GDM1 (cell line): ENCODE data around the gene EIF5A2.
"Not testable (repeated sequence)": the region's sequence is repeated elsewhere in the genome, so short reads cannot be mapped to it uniquely, and the experiment has no call there.

ENCODE experiments used
- DNase-seq: peaks from one replicate; lab custom pipeline; 2025; lab: John Stamatoyannopoulos, UW

Gene EIF5A2

DNA sequence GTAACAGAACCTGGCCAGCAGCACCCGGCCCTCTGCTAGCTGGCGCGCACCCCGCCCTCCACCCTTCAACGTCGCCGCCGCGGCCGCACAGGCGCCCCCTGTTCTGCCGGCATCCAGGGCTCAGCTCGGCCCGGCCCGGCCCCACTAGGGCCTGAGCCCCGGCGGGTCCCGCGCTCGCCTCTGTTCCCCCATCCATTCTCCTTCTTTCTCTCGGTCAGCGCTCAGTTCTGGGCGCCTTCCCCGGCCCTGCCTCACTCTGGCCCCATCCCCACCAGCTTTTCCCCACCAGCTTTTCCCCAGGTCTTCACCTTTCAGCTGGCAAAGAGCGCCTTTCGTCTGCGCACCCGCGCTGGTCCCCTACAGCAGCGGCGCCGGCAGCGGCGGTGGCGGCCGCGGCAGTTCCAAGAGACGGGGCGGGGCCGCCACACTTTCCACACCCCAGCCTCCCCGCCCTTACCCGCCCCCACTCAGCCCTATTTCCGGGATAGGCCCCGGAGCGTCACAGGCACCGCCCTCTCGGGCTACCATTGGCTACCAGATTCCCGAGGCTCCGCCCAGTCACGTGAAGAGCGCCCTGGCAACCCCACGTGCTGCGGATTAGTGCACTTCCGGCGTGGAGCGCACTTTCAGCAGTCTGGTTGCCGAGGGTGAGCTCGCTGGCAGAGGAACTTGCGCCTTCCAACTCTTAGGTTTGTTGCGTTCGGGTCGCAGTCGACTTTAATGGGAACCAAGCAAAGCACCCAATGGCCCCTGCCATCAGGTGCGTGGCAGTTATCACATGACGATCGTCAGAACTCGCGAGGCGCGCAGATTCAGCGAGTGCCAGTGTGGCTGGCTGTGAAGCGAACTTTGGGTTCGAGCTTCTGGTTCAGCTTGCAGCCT lies at the start of gene EIF5A2:
TSS of gene EIF5A2 (minus strand) at position 403 of the 882 bp plus-strand sequence. CDS start 831 bp downstream, outside the sequence.
- DNase-seq = peak; percentile 53

- DNase-seq = no peak
Observed at GRCh38 chr3:170956647-170957046, 48.2 kb upstream of the EIF5A2 start.

DNA sequence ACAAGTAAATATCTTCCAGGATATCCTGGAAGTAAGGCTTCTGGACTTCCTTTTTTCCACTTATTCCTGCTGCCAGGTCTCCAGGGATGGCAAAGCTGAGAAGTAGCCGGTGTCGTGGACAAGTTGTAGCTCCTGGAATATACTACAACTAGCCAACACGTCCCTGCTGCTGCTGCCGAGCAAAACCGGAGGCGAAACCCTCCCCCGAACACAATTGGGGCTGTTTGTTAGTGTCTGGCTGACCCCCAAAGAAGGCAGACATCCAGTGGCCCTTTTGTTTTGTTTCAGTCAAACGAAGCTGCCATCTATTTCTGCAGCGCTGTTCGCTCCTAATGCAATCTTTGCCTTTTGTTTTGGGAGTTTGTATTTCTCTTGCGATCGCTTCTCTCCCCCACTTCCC lies 45.3 kb upstream of the EIF5A2 start:
- no peak for DNase-seq

DNA sequence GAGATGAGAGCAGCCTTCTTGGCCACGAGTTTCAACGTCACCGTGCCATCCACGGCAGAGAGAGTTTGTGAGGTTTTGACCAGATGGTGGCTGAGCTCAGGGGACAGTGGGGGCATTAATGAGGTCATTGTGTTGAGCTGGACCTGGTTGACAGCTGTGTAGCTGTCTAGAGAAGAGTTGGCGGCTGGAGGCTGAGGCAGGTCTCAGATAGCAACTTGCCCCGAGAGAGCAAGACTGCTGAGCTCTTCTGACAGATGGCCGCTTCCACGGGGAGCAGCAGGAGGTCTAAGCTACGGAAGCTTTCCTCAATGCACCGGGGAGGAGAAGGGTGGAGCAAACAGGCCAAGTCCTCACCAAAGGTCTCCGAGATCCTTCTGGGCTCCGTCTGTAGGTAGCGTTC lies 44.8 kb upstream of the EIF5A2 start:
- DNase-seq = no peak

GRCh38 chr3:170949211-170949610 lies 40.8 kb upstream of the EIF5A2 start:
- no peak for DNase-seq

- no peak for DNase-seq
Observed at GRCh38 chr3:170947018-170947769, 38.8 kb upstream of the EIF5A2 start.

- no peak for DNase-seq
Observed at GRCh38 chr3:170942011-170942410, 33.6 kb upstream of the EIF5A2 start.

GRCh38 chr3:170941551-170941950 lies 33.1 kb upstream of the EIF5A2 start:
- DNase-seq = no peak

GRCh38 chr3:170933039-170933438 lies 24.6 kb upstream of the EIF5A2 start:
- not testable (repeated sequence) for DNase-seq

DNA sequence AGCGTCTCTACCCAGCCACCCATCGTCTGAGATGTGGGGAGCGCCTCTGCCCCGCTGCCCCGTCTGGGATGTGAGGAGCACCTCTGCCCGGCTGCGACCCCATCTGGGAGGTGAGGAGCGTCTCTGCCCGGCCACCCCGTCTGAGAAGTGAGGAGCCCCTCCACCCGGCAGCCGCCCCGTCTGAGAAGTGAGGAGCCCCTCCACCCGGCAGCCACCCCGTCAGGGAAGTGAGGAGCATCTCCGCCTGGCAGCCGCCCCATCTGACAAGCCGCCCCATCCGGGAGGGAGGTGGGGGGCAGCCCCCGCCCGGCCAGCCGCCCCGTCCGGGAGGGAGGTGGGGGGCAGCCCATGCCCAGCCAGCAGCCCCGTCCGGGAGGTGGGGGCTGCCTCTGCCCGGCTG lies 15.1 kb upstream of the EIF5A2 start:
- not testable (repeated sequence) for DNase-seq

GRCh38 chr3:170918715-170919114 lies 10.3 kb upstream of the EIF5A2 start:
- no peak for DNase-seq

DNA sequence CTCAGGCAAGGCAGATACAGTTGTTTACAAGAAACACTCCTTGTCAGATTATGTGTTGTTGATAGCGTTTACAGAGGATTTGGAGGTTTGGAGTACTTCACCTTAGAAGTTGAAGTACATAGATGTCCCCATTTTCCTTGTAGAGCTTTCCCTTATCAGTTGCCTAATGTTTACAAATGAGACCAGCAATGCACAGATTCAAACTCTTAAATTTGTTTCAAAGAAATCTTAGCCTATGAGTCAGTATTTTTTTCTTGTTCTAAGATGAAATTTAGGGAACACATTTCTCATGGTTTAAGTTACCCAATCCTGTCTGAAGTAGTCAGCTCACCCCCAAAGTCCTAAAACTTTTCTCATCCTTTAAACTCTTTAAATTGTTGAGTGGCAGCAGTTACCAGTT lies 6.3 kb upstream of the EIF5A2 start:
- DNase-seq = no peak

DNA sequence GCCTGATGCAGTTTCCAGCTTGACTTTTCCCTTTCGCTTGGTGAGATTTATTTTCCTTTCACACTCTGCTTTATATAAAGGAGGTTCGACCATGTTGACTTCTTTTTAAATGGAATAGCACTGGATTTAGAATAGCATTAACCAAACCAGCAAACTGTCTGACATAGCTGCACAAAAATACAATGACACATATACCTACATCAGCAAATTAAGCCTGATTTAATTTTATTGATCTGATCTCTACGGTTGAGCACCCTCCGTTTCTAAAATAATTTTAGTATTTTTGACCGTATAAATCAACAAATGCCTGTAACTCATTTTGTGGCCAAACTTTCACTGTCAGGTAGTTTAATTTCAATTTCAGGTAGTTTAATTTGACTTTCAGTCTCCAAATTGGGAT lies 5.8 kb upstream of the EIF5A2 start:
- no peak for DNase-seq

DNA sequence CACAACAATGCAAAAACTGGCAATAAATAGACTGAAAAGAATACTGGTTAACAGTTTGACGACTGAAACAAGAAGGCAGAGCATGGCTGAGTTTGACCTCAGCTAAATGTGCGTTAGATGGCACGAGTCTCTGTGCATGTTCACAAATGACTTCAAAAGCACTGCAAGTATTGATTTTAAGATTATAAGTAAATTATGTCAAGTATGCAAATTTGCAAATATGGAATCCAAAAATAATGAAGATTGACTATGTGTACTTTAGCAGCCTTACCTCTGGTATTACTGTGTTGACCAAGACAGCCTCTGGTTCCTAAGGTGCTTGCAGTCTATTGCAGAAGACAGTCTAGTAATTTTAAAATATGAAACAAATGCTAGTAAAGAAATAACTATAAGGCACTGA lies 2.6 kb upstream of the EIF5A2 start:
- DNase-seq = no peak

DNA sequence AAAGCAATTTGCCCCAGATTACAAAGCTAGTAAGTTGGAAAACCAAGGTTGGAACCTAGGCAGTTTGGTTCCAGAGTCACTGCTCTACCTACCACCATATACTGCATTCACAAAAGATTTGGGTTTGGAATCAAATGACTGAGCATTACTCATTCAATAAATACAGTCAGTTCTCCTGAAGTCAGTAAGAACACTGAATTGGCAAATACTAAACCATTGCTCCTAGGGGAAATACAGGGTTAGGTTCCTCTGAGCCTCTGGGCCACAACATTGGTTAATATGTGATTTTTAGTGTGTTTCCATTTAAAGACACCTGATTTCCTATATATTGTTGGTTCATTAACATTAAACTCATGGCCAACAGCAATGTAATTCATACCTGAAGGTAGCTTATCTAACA lies 2.1 kb upstream of the EIF5A2 start:
- DNase-seq = no peak

DNA sequence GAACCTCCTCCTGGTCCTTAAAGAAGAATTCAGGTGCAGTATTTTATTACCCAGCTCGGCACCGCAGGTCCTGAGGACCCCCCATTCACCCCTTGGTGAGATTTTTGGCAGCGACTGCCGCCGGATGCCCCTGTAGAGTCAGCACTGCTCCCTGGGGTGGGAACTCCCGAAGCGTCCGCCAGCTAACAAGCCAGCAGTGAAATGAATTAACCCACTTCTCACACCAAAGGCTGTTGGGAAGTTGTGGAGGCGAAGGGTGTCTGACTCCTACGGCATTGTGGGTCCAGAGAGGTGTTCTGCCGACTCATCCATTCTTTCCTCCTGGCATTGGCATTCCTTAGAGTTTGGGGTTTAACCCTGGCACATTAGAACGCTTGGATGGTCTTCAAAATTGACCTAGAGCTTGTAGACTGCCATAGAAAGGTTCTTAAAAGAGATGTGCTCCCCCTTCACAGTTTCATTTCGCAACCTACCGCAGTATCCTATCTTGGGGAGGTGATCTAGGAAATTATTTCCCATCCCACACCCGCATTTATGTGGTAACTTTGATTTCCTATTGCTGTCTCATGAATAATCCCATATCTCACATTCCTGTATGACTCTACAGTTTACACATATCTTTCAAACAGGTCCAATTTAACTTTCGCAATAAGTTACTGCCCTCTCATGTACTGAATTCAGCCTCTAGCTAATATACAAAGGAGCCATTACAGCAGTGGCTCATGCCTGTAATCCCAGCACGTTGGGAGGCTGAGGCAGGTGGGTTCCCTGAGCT lies 879 bp upstream of the EIF5A2 start:
- no peak for DNase-seq

- no peak for DNase-seq
Observed at GRCh38 chr3:170907637-170908234, 701 bp downstream of the EIF5A2 start.

DNA sequence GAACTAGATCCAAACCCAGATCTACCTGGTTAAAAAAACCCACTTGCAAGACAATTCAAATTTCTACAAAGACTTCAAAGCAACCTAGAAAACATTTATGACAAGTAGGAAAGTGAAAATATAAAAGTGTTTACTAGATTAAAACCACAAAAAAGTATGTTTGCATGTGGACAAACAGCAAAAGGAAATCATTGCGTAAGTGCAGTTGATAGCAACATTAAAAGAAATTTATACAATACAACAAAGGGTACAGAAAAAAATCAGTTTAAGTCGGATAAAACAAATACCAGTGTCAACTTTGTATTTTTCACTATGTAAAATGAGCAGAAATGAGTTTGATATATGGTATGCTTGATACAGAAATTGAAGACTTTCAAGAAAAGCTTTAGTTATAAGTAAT lies 2.6 kb downstream of the EIF5A2 start:
- DNase-seq = no peak

DNA sequence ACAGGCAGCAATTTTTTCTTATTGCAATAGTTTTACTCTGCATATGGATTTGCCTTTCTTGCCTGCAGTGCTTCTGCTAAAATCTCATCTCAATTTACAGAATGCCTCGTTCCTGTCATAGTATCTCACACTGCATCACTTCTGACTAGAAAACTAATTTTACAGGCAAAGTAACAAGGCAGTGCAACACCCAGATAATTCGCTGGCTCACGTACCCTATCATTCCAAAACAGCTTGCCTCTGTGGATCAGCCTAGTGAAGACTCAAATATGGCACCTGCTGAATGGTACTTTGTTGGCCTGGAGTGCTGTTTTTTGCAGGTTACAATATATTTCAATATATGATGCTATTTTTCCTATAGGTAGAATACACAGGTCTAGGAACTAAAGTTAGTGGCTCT lies 5.3 kb downstream of the EIF5A2 start:
- DNase-seq = no peak

DNA sequence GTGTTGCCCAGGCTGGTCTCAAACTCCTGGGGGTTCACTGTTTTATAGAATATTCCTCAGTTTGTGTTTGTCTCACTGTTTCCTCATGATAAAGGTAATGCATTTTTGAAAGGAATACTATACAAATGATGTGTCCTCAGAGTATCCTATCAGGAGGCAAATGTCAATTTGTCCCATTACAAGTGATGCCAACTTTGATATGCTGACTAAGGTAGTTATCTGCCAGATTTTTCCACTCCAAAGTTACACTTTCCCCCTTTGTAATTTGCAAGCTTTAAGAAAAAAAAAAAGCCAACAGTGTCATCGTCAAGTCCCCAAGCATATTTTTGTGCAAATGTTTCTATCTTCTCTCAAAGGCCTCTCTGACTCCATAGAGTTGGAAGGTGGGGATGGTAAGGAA lies 9.0 kb downstream of the EIF5A2 start:
- no peak for DNase-seq

DNA sequence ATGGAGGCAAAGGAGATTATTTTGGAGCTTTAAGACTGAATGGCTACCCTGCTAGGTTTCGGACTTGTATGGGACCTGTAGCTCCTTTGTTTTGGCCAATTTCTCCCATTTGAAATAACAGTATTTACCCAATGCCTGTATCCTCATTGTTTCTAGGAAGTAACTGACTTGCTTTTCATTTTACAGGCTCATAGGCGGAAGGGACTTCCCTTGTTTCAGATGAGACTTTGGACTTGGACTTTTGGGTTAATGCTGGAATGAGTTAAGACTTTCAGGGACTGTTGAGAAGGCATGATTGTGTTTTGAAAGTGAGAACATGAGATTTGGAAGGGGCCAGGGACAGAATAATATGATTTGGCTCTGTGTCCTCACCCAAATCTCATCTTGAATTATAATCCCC lies 10.5 kb downstream of the EIF5A2 start:
- DNase-seq = no peak

- DNase-seq = not testable (repeated sequence)
Observed at GRCh38 chr3:170897199-170897598, 11.2 kb downstream of the EIF5A2 start.
